Stimulated activated naive B cell treated with anti-CD40 and anti-IgM and Interleukin-4, amounts not matched to agents 10 μg/mL and 1 μg/mL and 100 μg/mL, for 72 hours (primary cell): ENCODE measurements around the gene RGS5.

Experiments used
- ATAC-seq, 2 donors: fragments of 150-1000 bp; cut with Tn5 transposase; replicated peaks; 2 replicates each; pipeline ENCODE4 v1.10.0; 2021; ENCODE audit warnings: moderate library complexity in 1 of 2
- DNase-seq: peaks from one replicate; pipeline ENCODE4 v3.0.0; 2021
- H3K27ac Mint-ChIP-seq: one replicate; pipeline ENCODE4 v1.8.0; 2022; ENCODE audit warnings: mild to moderate bottlenecking, mixed read lengths
- H3K27me3 Mint-ChIP-seq, 2 donors: one replicate each; pipeline ENCODE4 v1.8.0; 2022; ENCODE audit warnings: mixed read lengths in 2 of 2
- H3K36me3 Mint-ChIP-seq, 2 donors: one replicate each; pipeline ENCODE4 v1.8.0; 2022; ENCODE audit warnings: mixed read lengths in 2 of 2, mild to moderate bottlenecking in 1 of 2
- H3K4me1 Mint-ChIP-seq, 2 donors: one replicate each; pipeline ENCODE4 v1.8.0; 2022; ENCODE audit warnings: mixed read lengths in 2 of 2, mild to moderate bottlenecking in 1 of 2
- H3K4me3 Mint-ChIP-seq, 2 donors: one replicate each; pipeline ENCODE4 v1.8.0; 2022; ENCODE audit warnings: mild to moderate bottlenecking in 2 of 2, mixed read lengths in 2 of 2, moderate library complexity in 1 of 2
- H3K9me3 Mint-ChIP-seq, 2 donors: one replicate each; pipeline ENCODE4 v1.8.0; 2022; ENCODE audit warnings: mixed read lengths in 2 of 2, mild to moderate bottlenecking in 1 of 2

Gene RGS5

DNA sequence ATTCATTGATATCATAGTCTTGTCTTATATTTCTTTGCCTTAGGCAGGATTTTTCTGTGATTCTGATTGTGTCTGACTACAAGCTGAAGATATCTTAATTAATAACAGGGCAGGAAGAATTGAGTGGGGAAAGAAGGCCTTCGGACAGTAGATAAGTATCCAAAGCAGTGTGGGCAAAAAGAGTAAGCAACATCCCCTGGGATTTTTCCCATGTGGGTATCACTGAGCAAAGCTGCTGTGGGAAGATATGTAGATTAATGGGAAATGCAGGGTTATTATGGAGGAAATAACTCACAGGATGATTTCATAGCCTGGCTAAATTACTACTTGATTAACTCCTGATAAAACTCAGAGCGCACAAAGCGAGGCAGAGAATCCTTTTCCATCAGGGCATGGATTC is 55.7 kb downstream of the RGS5 start:
- Mint-ChIP-seq H3K4me3 (no peak overlapping the region), H3K9me3 (no peaks in the 10 kb centered on the region), H3K27me3 (no peaks in the 10 kb centered on the region), H3K4me1 (no peaks in the 10 kb centered on the region), H3K27ac (no peak overlapping the region), H3K36me3 (peaks cover 0 to 6% of the 10 kb centered on the region in 2 donors)
- ATAC-seq, result no peak
- DNase-seq, result no peak

DNA sequence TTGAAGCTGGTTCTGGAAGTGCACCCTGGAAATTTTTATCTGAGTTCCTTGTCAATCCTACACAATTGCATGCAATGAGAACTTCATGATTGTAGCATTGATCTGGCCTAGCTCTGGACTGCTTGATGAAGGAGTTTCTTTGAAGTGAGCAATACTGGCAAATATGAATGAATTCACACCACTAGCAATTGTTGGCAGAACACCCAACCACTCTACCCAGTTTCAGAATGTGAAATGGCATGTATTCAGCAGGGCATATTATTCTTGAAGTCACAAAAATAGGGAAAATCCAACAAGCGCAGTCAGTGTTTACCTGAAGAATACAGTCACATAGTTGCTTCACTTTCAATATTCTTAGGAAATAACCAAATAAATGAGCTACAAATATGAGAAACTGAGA is 57.3 kb downstream of the RGS5 start:
- ATAC-seq (no peak), DNase-seq (no peak)
- Mint-ChIP-seq H3K36me3 (no peaks in the 10 kb centered on the region), H3K27me3 (no peaks in the 10 kb centered on the region), H3K27ac (no peak overlapping the region), H3K9me3 (no peaks in the 10 kb centered on the region), H3K4me3 (no peak overlapping the region), H3K4me1 (no peaks in the 10 kb centered on the region)

DNA sequence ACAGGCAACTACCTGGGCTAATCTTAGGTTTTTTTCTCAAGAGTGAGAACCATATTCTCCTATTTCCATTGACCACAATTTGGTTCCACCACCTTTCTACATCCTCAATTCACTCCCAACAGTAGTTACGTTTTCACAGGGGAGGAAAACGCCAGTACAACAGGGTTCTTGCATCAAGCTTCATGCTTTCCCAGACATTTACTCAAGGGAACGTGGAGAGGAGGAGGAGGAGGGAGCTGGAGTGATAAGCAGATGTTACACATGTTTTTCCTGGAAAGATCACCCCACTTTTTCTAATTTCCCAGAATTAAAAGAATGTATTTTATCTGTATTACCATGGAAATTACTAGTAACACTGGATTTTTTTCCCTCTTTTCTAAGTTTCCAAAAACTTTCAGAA is 58.3 kb downstream of the RGS5 start:
- DNase-seq, result no peak
- no peaks in the 10 kb centered on the region for H3K27me3 Mint-ChIP-seq
- H3K27ac Mint-ChIP-seq, result no peak overlapping the region
- ATAC-seq, result no peak
- H3K9me3 Mint-ChIP-seq, result no peaks in the 10 kb centered on the region
- no peaks in the 10 kb centered on the region for H3K36me3 Mint-ChIP-seq
- H3K4me1 Mint-ChIP-seq, result no peaks in the 10 kb centered on the region
- H3K4me3 Mint-ChIP-seq, result no peak overlapping the region

DNA sequence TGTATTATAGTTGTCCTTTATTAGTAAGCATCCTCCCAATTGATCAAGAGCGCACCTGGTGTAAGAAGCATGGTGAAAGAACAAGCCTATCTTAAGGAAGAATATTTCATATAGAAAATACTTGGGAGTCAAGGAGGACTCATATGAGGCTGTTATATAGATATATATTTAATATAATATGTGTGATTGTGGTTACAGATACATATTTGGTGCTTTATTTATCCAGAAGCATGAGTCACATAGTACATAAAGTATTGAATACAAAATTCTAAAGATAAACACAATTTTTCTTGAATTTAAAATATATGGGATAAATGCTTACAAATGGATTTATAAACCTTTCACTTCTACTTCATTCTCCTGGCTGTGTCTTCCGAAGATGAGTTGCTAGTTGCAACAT is 60.6 kb downstream of the RGS5 start:
- H3K4me1 Mint-ChIP-seq, result no peaks in the 10 kb centered on the region
- no peak overlapping the region for H3K27ac Mint-ChIP-seq
- ATAC-seq, result no peak
- no peaks in the 10 kb centered on the region for H3K9me3 Mint-ChIP-seq
- H3K27me3 Mint-ChIP-seq, result peaks cover 0 to 4% of the 10 kb centered on the region in 2 donors
- H3K36me3 Mint-ChIP-seq, result no peaks in the 10 kb centered on the region
- no peak overlapping the region for H3K4me3 Mint-ChIP-seq
- no peak for DNase-seq

DNA sequence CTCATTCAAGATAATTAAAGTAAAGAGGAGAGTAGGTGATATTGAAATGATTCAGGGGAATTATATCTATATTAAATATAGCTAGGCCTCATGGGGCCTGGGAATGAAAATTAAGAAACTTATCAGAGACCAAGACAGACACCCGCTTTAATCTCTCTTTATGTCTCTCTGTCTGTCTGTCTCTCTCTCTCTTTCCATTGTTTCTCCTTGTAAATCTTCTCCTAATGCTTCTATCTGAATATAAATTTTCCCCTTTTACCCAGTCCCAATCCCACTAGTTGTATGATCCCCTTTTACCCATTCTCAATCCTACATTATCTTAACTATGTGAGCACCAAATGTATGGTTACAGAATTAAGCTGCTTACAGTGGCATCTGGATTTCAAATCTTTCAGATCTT is 61.2 kb downstream of the RGS5 start:
- ATAC-seq (no peak), DNase-seq (no peak)
- Mint-ChIP-seq H3K4me3 (no peak overlapping the region), H3K36me3 (no peaks in the 10 kb centered on the region), H3K27ac (no peak overlapping the region), H3K9me3 (no peaks in the 10 kb centered on the region), H3K27me3 (peaks cover 0 to 7% of the 10 kb centered on the region in 2 donors), H3K4me1 (no peaks in the 10 kb centered on the region)

DNA sequence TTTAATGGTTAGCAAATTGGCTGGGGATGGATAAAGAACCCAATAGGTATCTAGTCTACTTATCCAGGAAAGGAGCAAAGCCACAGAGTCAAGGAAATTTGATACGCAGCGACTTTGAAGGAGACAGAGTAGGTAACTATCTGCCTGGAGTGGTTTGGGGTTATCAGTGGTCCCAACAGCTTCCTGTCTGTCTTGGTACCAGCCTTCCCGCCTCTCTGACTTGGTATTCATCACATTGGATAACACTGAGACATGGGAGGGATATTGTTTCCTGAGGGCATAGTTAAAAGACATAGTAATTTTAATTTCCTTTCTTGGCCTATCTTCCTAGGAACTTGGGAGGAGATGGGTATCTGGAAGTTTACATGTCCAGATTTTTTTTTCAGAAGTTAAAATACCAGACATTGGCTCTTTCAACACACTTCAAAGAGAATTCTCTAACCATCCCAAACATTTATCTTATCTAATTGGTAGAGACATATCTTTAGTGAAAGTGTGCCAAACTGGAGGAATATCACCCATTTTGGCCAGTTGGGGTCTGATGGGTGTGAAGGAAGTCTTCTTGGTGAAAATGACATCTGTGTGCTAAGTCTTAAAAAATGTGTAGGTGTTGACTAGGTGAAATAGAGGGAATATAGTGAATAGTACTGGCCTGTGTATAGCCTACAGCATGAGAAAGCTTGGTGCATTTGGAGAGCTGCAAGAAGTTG is 65.0 kb downstream of the RGS5 start:
- H3K4me1 Mint-ChIP-seq, result no peaks in the 10 kb centered on the region
- ATAC-seq (no peak), DNase-seq (no peak)
- no peak overlapping the region for H3K4me3 Mint-ChIP-seq
- peaks cover 0 to 10% of the 10 kb centered on the region in 2 donors for H3K27me3 Mint-ChIP-seq
- H3K9me3 Mint-ChIP-seq, result no peaks in the 10 kb centered on the region
- no peaks in the 10 kb centered on the region for H3K36me3 Mint-ChIP-seq
- H3K27ac Mint-ChIP-seq, result no peak overlapping the region

DNA sequence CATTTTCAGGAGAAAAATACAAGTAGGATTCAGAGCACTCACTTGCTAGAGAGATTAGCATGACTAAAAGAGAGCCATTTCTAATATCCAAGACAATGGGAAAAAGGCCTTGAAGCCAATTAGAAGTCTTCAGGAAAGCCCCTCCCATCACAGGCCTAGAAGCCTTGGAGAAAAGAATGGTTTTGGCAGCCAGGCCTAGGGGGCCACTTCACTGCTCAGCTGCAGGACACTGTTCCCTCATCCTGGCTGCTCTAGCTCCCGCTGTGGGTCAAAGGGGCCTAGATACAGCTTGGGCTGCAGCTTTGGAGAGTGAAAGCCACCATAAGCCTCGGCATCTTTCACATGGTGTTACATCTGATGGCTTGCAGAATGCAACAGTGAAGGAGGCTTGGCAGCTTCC is 70.7 kb downstream of the RGS5 start:
- Mint-ChIP-seq H3K27me3 (peaks cover 5 to 10% of the 10 kb centered on the region in 2 donors), H3K4me3 (no peak overlapping the region), H3K27ac (no peak overlapping the region), H3K36me3 (no peaks in the 10 kb centered on the region), H3K4me1 (no peaks in the 10 kb centered on the region), H3K9me3 (no peaks in the 10 kb centered on the region)
- no peak for ATAC-seq
- no peak for DNase-seq

DNA sequence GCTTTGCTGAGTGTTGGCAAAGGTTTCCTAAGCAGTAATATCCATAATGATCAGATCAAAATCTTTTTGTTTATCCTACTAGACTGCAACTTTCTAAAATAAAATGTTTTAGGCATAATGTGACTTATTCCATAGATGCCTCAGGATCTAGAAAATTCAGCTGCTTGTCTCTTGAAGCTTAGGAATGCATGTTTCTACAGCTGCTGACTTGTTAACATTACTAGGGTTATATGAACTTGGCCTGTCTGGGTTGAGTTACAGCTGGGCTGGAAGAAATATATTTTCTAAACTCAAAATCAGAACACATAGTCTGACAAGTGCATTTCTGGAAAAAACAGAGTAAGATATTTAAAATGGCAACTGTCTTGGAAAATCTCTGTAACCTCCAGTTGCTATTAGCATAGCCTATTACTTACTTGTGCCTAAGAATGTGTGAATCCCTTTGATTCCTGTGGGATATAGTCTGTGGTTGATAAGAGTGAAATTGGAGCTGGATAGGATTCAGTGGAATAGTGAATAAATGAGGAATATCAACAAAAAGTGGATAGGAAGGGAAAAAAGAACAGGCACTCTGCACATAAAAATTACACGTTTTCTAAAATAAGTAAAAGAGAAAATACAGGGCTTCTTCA is 72.4 kb downstream of the RGS5 start:
- Mint-ChIP-seq H3K9me3 (no peaks in the 10 kb centered on the region), H3K27ac (no peak overlapping the region), H3K36me3 (no peaks in the 10 kb centered on the region), H3K27me3 (peaks cover 5 to 7% of the 10 kb centered on the region in 2 donors), H3K4me1 (no peaks in the 10 kb centered on the region), H3K4me3 (no peak overlapping the region)
- DNase-seq (no peak), ATAC-seq (no peak)

DNA sequence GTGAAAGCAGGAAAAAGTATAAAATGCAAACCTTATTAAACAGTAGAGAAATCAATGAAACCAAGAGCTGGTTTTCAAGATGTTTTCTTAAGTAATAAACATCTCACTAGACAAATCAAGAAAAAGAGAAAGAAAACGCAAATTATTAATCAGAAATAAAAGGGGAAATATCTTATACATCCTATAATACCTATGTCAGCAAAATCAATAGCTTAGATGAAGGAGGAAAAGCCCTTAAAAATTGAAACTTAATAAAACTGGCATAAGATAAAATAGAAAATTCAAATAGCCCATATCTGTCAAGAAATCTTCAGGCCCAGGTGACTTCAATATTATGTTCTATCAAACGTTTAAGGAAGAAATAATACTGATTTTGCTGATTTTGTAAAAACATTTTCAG is 74.4 kb downstream of the RGS5 start:
- ATAC-seq, result no peak
- Mint-ChIP-seq H3K9me3 (no peaks in the 10 kb centered on the region), H3K36me3 (no peaks in the 10 kb centered on the region), H3K4me1 (no peaks in the 10 kb centered on the region), H3K4me3 (no peak overlapping the region), H3K27me3 (peaks cover 5 to 7% of the 10 kb centered on the region in 2 donors), H3K27ac (no peak overlapping the region)
- no peak for DNase-seq

DNA sequence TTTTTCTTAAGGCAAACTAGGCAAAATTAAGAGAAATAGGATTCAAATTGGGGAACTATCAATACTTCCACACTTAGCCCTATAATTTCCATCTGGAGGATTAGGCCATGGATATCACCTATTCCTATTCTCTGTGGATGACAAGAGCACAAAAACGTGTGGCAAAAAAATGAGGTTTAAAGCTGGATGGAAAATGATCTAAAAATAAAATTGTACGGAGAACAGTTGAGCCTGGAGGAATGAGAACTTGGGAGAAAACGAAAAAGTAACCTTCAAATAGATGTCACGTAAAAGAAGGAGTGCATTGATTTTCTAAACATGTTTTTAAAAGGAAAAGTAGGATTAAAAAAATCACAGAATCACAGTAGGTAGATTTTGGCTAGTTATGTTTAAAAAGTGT is 77.9 kb downstream of the RGS5 start:
- H3K27ac Mint-ChIP-seq, result no peak overlapping the region
- H3K27me3 Mint-ChIP-seq, result peaks cover 0 to 4% of the 10 kb centered on the region in 2 donors
- DNase-seq, result no peak
- H3K4me1 Mint-ChIP-seq, result no peaks in the 10 kb centered on the region
- H3K36me3 Mint-ChIP-seq, result no peaks in the 10 kb centered on the region
- peaks cover 0 to 3% of the 10 kb centered on the region in 2 donors for H3K9me3 Mint-ChIP-seq
- ATAC-seq, result no peak
- no peak overlapping the region for H3K4me3 Mint-ChIP-seq

DNA sequence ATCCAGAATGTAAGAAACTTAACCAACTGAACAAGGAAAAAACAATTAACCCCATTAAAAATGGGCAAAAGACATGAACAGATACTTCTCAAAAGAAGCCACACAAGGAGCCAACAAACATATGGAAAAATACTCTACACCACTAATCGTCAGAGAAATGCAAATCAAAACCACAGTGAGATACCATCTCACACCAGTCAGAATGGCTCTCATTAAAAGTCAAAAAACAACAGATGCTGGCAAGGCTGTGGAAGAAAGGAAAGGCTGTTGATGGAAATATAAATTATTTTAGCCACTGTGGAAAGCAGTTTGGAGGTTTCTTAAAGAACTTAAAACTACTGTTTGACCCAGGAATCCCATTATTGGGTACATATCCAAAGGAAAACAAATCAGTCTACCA is 82.3 kb downstream of the RGS5 start:
- no peaks in the 10 kb centered on the region for H3K4me1 Mint-ChIP-seq
- no peak overlapping the region for H3K4me3 Mint-ChIP-seq
- ATAC-seq, result no peak
- H3K27me3 Mint-ChIP-seq, result peaks cover 0 to 3% of the 10 kb centered on the region in 2 donors
- no peak overlapping the region for H3K27ac Mint-ChIP-seq
- peaks cover 0 to 3% of the 10 kb centered on the region in 2 donors for H3K9me3 Mint-ChIP-seq
- no peak for DNase-seq
- H3K36me3 Mint-ChIP-seq, result no peaks in the 10 kb centered on the region

DNA sequence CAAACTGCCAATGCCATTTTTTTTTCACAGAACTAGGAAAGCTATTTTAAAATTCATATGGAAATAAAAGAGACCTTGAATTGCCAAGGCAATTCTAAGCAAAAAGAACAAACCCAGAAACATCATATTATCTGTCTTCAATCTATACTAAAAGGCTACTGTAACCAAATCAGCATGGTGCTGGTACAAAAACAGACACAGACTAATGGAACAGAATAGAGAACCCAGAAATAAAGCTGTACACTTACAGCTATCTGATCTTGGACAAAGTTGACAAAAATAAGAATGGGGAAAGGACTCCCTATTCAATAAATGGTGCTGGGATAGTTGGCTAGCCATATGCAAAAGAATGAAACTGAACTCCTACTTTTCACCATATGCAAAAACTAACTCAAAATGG is 83.0 kb downstream of the RGS5 start:
- no peak for ATAC-seq
- Mint-ChIP-seq H3K9me3 (peaks cover 0 to 3% of the 10 kb centered on the region in 2 donors), H3K27ac (no peak overlapping the region), H3K27me3 (peaks cover 0 to 3% of the 10 kb centered on the region in 2 donors), H3K4me3 (no peak overlapping the region), H3K4me1 (no peaks in the 10 kb centered on the region), H3K36me3 (no peaks in the 10 kb centered on the region)
- no peak for DNase-seq

DNA sequence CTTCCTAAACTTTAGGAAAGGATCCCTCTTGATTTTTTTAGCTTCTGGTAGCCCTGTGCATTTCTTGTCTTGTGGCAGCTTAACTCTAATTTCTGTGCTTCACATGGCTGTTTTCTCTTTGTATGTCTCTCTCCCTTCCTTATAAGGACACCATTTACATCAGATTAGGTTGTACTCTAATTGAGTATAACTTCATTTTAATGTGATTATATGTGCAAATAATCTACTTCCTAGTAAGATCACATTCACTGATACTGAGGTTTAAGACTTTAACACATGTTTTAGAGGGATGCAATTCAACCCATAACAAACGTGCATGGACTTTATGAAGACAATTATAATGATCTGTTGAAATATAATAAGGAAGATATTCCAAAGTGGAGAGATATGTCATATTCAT is 86.8 kb downstream of the RGS5 start:
- DNase-seq, result no peak
- Mint-ChIP-seq H3K4me3 (no peak overlapping the region), H3K36me3 (no peaks in the 10 kb centered on the region), H3K27ac (no peak overlapping the region), H3K27me3 (peaks cover 3 to 8% of the 10 kb centered on the region in 2 donors), H3K9me3 (peaks cover 0 to 3% of the 10 kb centered on the region in 2 donors), H3K4me1 (no peaks in the 10 kb centered on the region)
- no peak for ATAC-seq

DNA sequence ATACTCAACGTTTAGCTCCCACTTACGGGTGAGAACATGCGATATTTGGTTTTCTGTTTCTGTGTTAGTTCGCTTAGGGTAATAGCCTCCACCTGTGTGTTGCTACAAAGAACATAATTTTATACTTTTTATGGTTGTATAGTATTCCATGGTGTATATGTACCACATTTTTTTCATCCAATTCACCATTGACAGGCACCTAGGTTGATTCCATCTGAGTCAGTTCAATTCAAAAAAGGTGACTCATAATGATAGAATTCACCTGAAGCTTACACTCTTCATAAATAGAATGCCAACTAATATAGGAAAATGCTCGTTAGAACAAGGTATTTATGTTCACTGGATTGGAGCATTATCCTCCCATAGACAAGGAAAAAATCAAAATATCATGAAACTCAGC is 95.1 kb downstream of the RGS5 start:
- peaks cover 4 to 7% of the 10 kb centered on the region in 2 donors for H3K27me3 Mint-ChIP-seq
- no peak overlapping the region for H3K4me3 Mint-ChIP-seq
- peaks cover 0 to 4% of the 10 kb centered on the region in 2 donors for H3K36me3 Mint-ChIP-seq
- no peaks in the 10 kb centered on the region for H3K4me1 Mint-ChIP-seq
- peaks cover 4 to 6% of the 10 kb centered on the region in 2 donors for H3K9me3 Mint-ChIP-seq
- H3K27ac Mint-ChIP-seq, result no peak overlapping the region
- ATAC-seq, result no peak
- no peak for DNase-seq

DNA sequence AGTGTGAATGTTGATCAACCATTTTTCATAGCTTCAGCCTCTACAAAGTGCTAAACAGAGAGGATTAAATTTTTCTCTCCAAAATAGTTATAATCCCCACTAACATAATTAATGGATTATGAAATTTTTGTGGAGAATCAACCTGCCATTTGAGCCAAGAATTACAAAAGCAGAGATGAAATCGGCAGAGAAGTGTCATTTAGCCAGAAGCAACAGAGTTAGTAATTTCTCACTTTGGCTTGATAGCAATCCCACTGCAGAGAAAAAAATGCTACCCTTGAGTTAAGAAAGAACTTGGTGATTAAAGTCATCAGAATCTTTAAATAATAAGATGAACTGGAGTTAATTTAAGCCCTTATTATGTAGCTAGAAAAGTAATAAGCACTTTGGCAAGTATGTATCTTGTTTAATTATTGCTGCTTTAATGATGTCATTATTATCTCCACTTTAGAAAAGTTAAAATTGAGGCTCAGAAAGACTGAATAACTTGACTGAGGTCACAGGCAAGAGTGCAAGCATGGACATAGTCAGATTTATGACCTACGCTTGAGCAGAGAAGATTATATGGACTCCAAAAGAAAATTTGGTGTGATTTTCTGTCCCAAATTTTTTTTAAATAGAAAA is 96.2 kb downstream of the RGS5 start:
- H3K4me1 Mint-ChIP-seq, result no peaks in the 10 kb centered on the region
- no peak overlapping the region for H3K4me3 Mint-ChIP-seq
- ATAC-seq (no peak), DNase-seq (no peak)
- H3K27ac Mint-ChIP-seq, result no peak overlapping the region
- H3K9me3 Mint-ChIP-seq, result peaks cover 4 to 6% of the 10 kb centered on the region in 2 donors
- H3K27me3 Mint-ChIP-seq, result peaks cover 4 to 8% of the 10 kb centered on the region in 2 donors
- H3K36me3 Mint-ChIP-seq, result peaks cover 0 to 4% of the 10 kb centered on the region in 2 donors
